Endothelial cell (in vitro differentiated cells): Measurements from ENCODE around the gene GALNT8. TPM values are rescaled to one million over a fixed set of nuclear protein-coding genes. Genes with fewer than 3 reads are reported as not detected.

Source experiments
- DNase-seq: peaks from one replicate; pipeline ENCODE4 v3.0.0; 2021; ENCODE audit warnings: low spot score
- H3K27ac Mint-ChIP-seq: one replicate; pipeline ENCODE4 v1.8.0; 2021; ENCODE audit warnings: mixed read lengths, inconsistent platforms; ENCODE audit not compliant: unreplicated experiment
- H3K27me3 Mint-ChIP-seq: one replicate; pipeline ENCODE4 v1.8.0; 2021; ENCODE audit warnings: mild to moderate bottlenecking, moderate library complexity, mixed read lengths, inconsistent platforms; ENCODE audit not compliant: unreplicated experiment
- H3K36me3 Mint-ChIP-seq: one replicate; pipeline ENCODE4 v1.8.0; 2021; ENCODE audit warnings: mild to moderate bottlenecking, low read depth, mixed read lengths, inconsistent platforms; ENCODE audit not compliant: unreplicated experiment
- H3K4me1 Mint-ChIP-seq: one replicate; pipeline ENCODE4 v1.8.0; 2021; ENCODE audit warnings: mild to moderate bottlenecking, mixed read lengths, inconsistent platforms; ENCODE audit not compliant: unreplicated experiment
- H3K4me3 Mint-ChIP-seq: one replicate; pipeline ENCODE4 v1.8.0; 2021; ENCODE audit warnings: mild to moderate bottlenecking, mixed read lengths, inconsistent platforms; ENCODE audit not compliant: unreplicated experiment
- H3K9me3 Mint-ChIP-seq: one replicate; pipeline ENCODE4 v1.8.0; 2021; ENCODE audit warnings: mixed read lengths, inconsistent platforms; ENCODE audit not compliant: unreplicated experiment
- total RNA-seq: library from RNA; stranded (reverse); fragmentation: NEBNext Ultra II Directional; extraction: Animal tissue kit (Norgen Biotek cat#: 25700); gene quantifications from one replicate; pipeline ENCODE4 v1.2.1, GENCODE V29; 2021; ENCODE audit not compliant: unreplicated experiment
- TF ChIP-seq, protein P1 (sequence below): fragments of 200-600 bp; sonication (generic); IDR thresholded peaks from one replicate; pipeline ENCODE4 v1.5.0; 2021; ENCODE audit warnings: antibody characterized with exemption; ENCODE audit not compliant: unreplicated experiment

The GALNT8 gene
- total RNA-seq, 1 donor from 2014 or later, result 31.6 TPM

DNA sequence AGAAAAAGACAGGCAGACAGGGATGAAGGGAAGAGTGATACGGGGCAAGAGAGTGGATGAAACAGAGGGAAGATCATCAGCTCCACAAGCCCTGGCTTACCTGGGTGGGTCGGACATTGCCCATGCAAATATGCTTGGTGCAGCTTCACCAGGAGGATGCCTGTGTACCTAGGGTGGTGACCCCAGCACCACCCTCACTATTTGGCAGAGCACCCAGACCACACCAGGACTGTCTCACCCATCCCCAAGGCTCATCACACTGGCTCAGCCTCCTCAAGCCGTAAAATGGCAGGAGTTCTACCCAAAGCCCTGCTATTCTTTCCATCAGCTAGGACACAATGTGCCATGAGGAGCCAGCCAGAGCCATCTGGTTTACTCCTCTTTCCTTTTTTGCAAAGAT lies 3.0 kb downstream of the GALNT8 start:
- TF ChIP-seq, protein P1, sequence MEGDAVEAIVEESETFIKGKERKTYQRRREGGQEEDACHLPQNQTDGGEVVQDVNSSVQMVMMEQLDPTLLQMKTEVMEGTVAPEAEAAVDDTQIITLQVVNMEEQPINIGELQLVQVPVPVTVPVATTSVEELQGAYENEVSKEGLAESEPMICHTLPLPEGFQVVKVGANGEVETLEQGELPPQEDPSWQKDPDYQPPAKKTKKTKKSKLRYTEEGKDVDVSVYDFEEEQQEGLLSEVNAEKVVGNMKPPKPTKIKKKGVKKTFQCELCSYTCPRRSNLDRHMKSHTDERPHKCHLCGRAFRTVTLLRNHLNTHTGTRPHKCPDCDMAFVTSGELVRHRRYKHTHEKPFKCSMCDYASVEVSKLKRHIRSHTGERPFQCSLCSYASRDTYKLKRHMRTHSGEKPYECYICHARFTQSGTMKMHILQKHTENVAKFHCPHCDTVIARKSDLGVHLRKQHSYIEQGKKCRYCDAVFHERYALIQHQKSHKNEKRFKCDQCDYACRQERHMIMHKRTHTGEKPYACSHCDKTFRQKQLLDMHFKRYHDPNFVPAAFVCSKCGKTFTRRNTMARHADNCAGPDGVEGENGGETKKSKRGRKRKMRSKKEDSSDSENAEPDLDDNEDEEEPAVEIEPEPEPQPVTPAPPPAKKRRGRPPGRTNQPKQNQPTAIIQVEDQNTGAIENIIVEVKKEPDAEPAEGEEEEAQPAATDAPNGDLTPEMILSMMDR, result no peak
- no peak for DNase-seq
- Mint-ChIP-seq H3K4me3 (no peak overlapping the region), H3K27me3 (peaks cover 5% of the 10 kb centered on the region), H3K9me3 (no peaks in the 10 kb centered on the region), H3K4me1 (peaks cover 21% of the 10 kb centered on the region), H3K36me3 (peaks cover 6% of the 10 kb centered on the region), H3K27ac (no peak overlapping the region)

DNA sequence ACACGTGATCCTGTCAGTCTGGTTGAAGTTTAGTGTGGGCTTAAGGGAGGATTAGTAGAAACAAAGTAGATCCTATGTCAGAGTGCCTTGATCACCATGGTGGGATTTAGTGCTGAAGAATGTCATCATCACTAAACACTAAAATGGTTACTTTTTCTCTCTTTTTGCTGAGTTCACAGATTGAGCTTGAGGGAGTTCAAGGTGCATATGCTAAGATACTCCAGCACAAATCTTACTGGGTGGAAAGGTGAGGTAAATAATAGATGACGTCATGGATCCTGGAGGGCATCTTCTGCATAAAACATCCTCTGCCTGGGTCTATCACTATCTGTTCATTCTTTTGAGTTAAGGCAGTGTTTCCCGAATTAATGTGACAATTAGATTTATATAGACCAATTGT lies 4.9 kb downstream of the GALNT8 start:
- Mint-ChIP-seq H3K27ac (no peak overlapping the region), H3K36me3 (peaks cover 6% of the 10 kb centered on the region), H3K4me1 (peaks cover 12% of the 10 kb centered on the region), H3K9me3 (no peaks in the 10 kb centered on the region), H3K4me3 (no peak overlapping the region), H3K27me3 (peaks cover 5% of the 10 kb centered on the region)
- DNase-seq, result no peak
- TF ChIP-seq, protein P1, result no peak

- Mint-ChIP-seq H3K9me3 (no peaks in the 10 kb centered on the region), H3K36me3 (no peaks in the 10 kb centered on the region), H3K4me3 (no peak overlapping the region), H3K27ac (no peak overlapping the region), H3K27me3 (no peaks in the 10 kb centered on the region), H3K4me1 (no peaks in the 10 kb centered on the region)
- DNase-seq, result no peak
- TF ChIP-seq, protein P1, result no peak
Measured at GRCh38 chr12:4734625-4735340, 14.6 kb downstream of the GALNT8 start.

- Mint-ChIP-seq H3K27me3 (no peaks in the 10 kb centered on the region), H3K36me3 (no peaks in the 10 kb centered on the region), H3K27ac (no peak overlapping the region), H3K4me1 (no peaks in the 10 kb centered on the region), H3K9me3 (no peaks in the 10 kb centered on the region), H3K4me3 (no peak overlapping the region)
- no peak for DNase-seq
- TF ChIP-seq, protein P1, result no peak
Measured at GRCh38 chr12:4736091-4736490, 15.9 kb downstream of the GALNT8 start.

DNA sequence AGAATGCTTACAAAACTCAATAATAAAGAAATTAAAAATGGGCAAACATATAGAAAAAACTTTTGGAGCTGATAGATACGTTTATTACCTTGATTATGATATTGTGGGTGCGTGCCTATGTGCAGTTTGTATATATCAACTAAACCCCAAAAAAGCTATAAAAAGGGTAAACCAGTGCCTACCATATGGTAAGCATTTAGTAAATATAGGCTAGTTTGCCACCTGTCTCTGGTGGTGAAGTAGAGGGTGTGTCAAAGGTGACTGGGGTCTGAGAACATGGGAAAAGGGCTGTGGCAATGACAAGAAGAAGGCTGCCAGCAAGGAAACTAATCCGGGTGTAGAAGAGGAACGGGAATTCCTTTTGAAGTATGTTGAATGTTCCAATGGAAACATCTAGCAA lies 18.3 kb downstream of the GALNT8 start:
- DNase-seq, result no peak
- Mint-ChIP-seq H3K4me1 (no peaks in the 10 kb centered on the region), H3K4me3 (no peak overlapping the region), H3K27ac (no peak overlapping the region), H3K9me3 (no peaks in the 10 kb centered on the region), H3K27me3 (no peaks in the 10 kb centered on the region), H3K36me3 (no peaks in the 10 kb centered on the region)
- TF ChIP-seq, protein P1, result no peak
